ENCODE results near the gene DAW1. TPM values are rescaled to one million over a fixed set of nuclear protein-coding genes. Genes with fewer than 3 reads are reported as not detected.
A peak's percentile ranks its signal among the peaks of the same experiment; 100 is the strongest.

DAW1 gene
- total RNA-seq (not detected), polyA plus RNA-seq (not detected)

- POLR2A ChIA-PET, result no interaction called here
- no peak within 1 kb of the TSS for H3K27ac ChIP-seq (ENCODE audit: low read depth, low read length)
- CTCF ChIA-PET, result no interaction called here
- peaks cover 9 to 36% of the 10 kb centered on the region in 2 donors for H3K27me3 Mint-ChIP-seq
- H3K4me1 Mint-ChIP-seq, result no peaks in the 10 kb centered on the region
- H3K27me3 ChIP-seq (ENCODE audit: insufficient read depth, low read length, poor library complexity, severe bottlenecking), result no peaks in the 10 kb centered on the region
- peak in 4 of 5 donors; percentile 22 to 66 (median 46) for DNase-seq
- no peak within 1 kb of the TSS for H3K4me3 ChIP-seq (ENCODE audit: low read length)
- no peaks in the 10 kb centered on the region for H3K36me3 ChIP-seq (ENCODE audit: insufficient read depth, low read length)
- no peaks in the 10 kb centered on the region for H3K9me3 ChIP-seq (ENCODE audit: low read length)
- H3K9me3 Mint-ChIP-seq, result no peaks in the 10 kb centered on the region
- H3K4me3 Mint-ChIP-seq, result peak within 1 kb of the TSS in 1 of 7 donors; percentile 46
- no peak within 1 kb of the TSS for H3K27ac Mint-ChIP-seq
- H3K4me1 ChIP-seq (ENCODE audit: insufficient read depth, low read length), result no peaks in the 10 kb centered on the region
- H3K36me3 Mint-ChIP-seq, result peaks cover 0 to 1% (median 0%) of the 10 kb centered on the region in 3 donors
These were observed at the start of gene DAW1 for GRCh38 chr2:227871375-227871791. DAW1 (plus strand) TSS chr2:227871631; CDS start chr2:227871690, 59 bp downstream.

DNA sequence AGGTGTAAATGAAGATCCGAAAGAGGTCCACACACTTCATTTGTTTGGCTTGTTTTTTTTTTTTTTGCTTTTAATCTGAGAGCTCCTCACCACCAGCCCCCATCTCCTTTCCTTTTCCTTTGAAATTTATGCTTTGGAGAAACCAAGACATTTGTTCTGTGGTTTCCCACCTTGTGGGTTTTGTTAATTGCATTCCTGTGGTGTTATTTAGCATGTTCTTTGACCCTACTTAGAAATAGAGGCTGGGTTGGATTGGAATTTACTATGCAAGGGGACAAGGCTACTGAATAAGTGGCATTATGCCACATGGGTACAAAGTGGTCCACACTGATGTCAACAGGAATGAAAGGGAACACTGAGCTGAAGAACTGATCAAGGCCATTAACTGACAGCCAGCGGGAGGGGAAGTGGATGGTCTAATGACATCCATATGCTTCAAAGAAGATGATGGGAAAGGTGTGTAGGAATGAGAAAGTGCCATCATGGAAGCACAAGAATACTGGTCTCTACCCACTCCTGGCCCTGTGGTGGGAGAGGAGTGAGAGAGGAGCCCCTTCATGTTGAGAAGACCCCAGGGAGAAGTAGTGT is 48.9 kb upstream of the DAW1 start:
- CTCF ChIA-PET, result no interaction called here
- peaks cover 0 to 8% (median 0%) of the 10 kb centered on the region in 5 donors for H3K9me3 Mint-ChIP-seq
- no peak overlapping the region for H3K4me3 Mint-ChIP-seq

GRCh38 chr2:227823922-227824321 is 47.5 kb upstream of the DAW1 start:
- Histone ChIP-seq H3K27me3 (ENCODE audit: insufficient read depth, low read length, poor library complexity, severe bottlenecking) (no peaks in the 10 kb centered on the region), H3K4me3 (ENCODE audit: low read length) (no peak overlapping the region), H3K9me3 (ENCODE audit: low read length) (no peaks in the 10 kb centered on the region), H3K4me1 (ENCODE audit: insufficient read depth, low read length) (no peaks in the 10 kb centered on the region), H3K27ac (ENCODE audit: low read depth, low read length) (no peak overlapping the region), H3K36me3 (ENCODE audit: insufficient read depth, low read length) (no peaks in the 10 kb centered on the region)
- no peaks in the 10 kb centered on the region for H3K36me3 Mint-ChIP-seq
- CTCF ChIA-PET, result no interaction called here
- H3K27ac Mint-ChIP-seq, result peak overlapping the region in 1 of 8 donors; percentile 48
- POLR2A ChIA-PET, result no interaction called here
- peaks cover 5 to 14% (median 11%) of the 10 kb centered on the region in 3 donors for H3K4me1 Mint-ChIP-seq
- H3K9me3 Mint-ChIP-seq, result peaks cover 0 to 8% (median 0%) of the 10 kb centered on the region in 5 donors
- peaks cover 1 to 4% of the 10 kb centered on the region in 2 donors for H3K27me3 Mint-ChIP-seq
- no peak for DNase-seq
- H3K4me3 Mint-ChIP-seq, result no peak overlapping the region

More for the DNA sequence above, 48.9 kb upstream of the DAW1 start:
- Mint-ChIP-seq H3K36me3 (no peaks in the 10 kb centered on the region), H3K27me3 (peaks cover 2 to 7% of the 10 kb centered on the region in 2 donors), H3K4me1 (peaks cover 9 to 28% (median 24%) of the 10 kb centered on the region in 3 donors), H3K27ac (peak overlapping the region in 1 of 8 donors; percentile 61)
- Histone ChIP-seq H3K9me3 (ENCODE audit: low read length) (no peaks in the 10 kb centered on the region), H3K4me1 (ENCODE audit: insufficient read depth, low read length) (no peaks in the 10 kb centered on the region), H3K27ac (ENCODE audit: low read depth, low read length) (no peak overlapping the region), H3K27me3 (ENCODE audit: insufficient read depth, low read length, poor library complexity, severe bottlenecking) (no peaks in the 10 kb centered on the region), H3K36me3 (ENCODE audit: insufficient read depth, low read length) (no peaks in the 10 kb centered on the region), H3K4me3 (ENCODE audit: low read length) (no peak overlapping the region)
- DNase-seq, result no peak
- POLR2A ChIA-PET, result no interaction called here

- Mint-ChIP-seq H3K4me3 (no peak overlapping the region), H3K9me3 (peaks cover 0 to 9% (median 0%) of the 10 kb centered on the region in 5 donors), H3K36me3 (no peaks in the 10 kb centered on the region), H3K27ac (no peak overlapping the region), H3K4me1 (peaks cover 5 to 10% (median 7%) of the 10 kb centered on the region in 3 donors), H3K27me3 (peaks cover 1 to 4% of the 10 kb centered on the region in 2 donors)
- ChIA-PET CTCF (no interaction called here), POLR2A (no interaction called here)
- Histone ChIP-seq H3K4me1 (ENCODE audit: insufficient read depth, low read length) (no peaks in the 10 kb centered on the region), H3K27me3 (ENCODE audit: insufficient read depth, low read length, poor library complexity, severe bottlenecking) (no peaks in the 10 kb centered on the region), H3K9me3 (ENCODE audit: low read length) (no peaks in the 10 kb centered on the region), H3K4me3 (ENCODE audit: low read length) (no peak overlapping the region), H3K27ac (ENCODE audit: low read depth, low read length) (no peak overlapping the region), H3K36me3 (ENCODE audit: insufficient read depth, low read length) (no peaks in the 10 kb centered on the region)
- no peak for DNase-seq
These were observed 46.7 kb upstream of the DAW1 start for GRCh38 chr2:227824711-227825110.

DNA sequence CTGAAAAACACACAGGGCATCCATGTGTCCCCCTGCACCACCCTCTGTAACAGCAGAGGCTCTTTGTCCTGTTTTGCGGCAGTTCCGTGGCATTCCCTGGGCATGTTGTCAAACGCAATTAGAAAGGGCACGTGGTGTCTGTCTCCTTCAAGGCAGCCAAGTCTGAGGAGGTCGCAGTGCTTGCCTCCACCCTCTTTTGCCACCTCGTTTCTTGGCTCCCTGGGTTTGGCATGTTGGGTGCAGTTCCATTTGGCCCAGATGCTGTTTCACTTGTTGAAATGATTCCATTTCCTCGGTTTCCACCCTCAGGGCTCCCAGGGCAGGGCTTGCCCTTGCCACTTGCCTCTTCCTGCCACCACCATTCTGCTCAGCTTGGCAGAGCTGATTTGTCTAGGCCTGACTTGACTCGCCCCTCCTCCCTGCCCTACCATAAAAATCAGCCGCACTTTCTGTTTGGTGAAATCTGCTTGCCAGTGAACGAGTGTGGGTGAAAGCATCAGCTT is 45.4 kb upstream of the DAW1 start:
- H3K4me3 Mint-ChIP-seq, result peak overlapping the region in 4 of 7 donors; percentile 44 to 54 (median 52)
- DNase-seq, result peak in 2 of 5 donors; percentile 31 to 33
- H3K4me1 Mint-ChIP-seq, result peaks cover 5 to 10% (median 7%) of the 10 kb centered on the region in 3 donors
- Histone ChIP-seq H3K27me3 (ENCODE audit: insufficient read depth, low read length, poor library complexity, severe bottlenecking) (no peaks in the 10 kb centered on the region), H3K36me3 (ENCODE audit: insufficient read depth, low read length) (no peaks in the 10 kb centered on the region), H3K27ac (ENCODE audit: low read depth, low read length) (no peak overlapping the region), H3K9me3 (ENCODE audit: low read length) (no peaks in the 10 kb centered on the region), H3K4me3 (ENCODE audit: low read length) (no peak overlapping the region), H3K4me1 (ENCODE audit: insufficient read depth, low read length) (no peaks in the 10 kb centered on the region)
- H3K27me3 Mint-ChIP-seq, result peaks cover 4% of the 10 kb centered on the region in 2 donors
- ChIA-PET CTCF (no interaction called here), POLR2A (no interaction called here)
- H3K9me3 Mint-ChIP-seq, result peaks cover 0 to 9% (median 0%) of the 10 kb centered on the region in 5 donors
- H3K27ac Mint-ChIP-seq, result peak overlapping the region in 7 of 8 donors; percentile 75 to 95 (median 90)
- H3K36me3 Mint-ChIP-seq, result no peaks in the 10 kb centered on the region

DNA sequence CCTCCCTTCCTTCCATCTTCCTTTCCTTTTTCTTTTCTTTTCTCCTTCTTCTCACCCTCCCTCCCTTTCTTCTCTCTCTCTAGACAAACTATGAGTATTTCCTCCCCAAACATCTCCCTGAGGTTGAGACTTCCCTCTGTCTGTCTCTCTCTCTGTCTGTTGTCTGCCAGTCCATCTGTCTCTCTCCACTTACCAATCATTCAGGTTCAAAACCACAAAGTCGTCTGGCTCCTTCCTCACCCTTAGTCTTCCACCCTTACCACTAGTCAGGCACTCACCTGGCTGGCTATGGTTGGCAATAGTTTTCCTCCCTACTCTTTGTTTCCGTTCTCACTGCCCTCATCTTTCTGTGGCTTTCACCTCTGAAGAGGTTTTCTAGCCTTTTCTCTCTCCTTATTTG is 44.9 kb upstream of the DAW1 start:
- peak in 2 of 5 donors; percentile 23 to 42 for DNase-seq
- Mint-ChIP-seq H3K4me1 (peaks cover 5 to 10% (median 7%) of the 10 kb centered on the region in 3 donors), H3K27me3 (peaks cover 0 to 4% of the 10 kb centered on the region in 2 donors), H3K36me3 (no peaks in the 10 kb centered on the region), H3K9me3 (peaks cover 0 to 9% (median 0%) of the 10 kb centered on the region in 5 donors), H3K27ac (peak overlapping the region in 7 of 8 donors; percentile 75 to 95 (median 90)), H3K4me3 (peak overlapping the region in 5 of 7 donors; percentile 21 to 78 (median 52))
- ChIA-PET POLR2A (no interaction called here), CTCF (no interaction called here)
- H3K36me3 ChIP-seq (ENCODE audit: insufficient read depth, low read length), result no peaks in the 10 kb centered on the region
- no peak overlapping the region for H3K27ac ChIP-seq (ENCODE audit: low read depth, low read length)
- no peaks in the 10 kb centered on the region for H3K4me1 ChIP-seq (ENCODE audit: insufficient read depth, low read length)
- no peaks in the 10 kb centered on the region for H3K9me3 ChIP-seq (ENCODE audit: low read length)
- no peaks in the 10 kb centered on the region for H3K27me3 ChIP-seq (ENCODE audit: insufficient read depth, low read length, poor library complexity, severe bottlenecking)
- H3K4me3 ChIP-seq (ENCODE audit: low read length), result no peak overlapping the region

DNA sequence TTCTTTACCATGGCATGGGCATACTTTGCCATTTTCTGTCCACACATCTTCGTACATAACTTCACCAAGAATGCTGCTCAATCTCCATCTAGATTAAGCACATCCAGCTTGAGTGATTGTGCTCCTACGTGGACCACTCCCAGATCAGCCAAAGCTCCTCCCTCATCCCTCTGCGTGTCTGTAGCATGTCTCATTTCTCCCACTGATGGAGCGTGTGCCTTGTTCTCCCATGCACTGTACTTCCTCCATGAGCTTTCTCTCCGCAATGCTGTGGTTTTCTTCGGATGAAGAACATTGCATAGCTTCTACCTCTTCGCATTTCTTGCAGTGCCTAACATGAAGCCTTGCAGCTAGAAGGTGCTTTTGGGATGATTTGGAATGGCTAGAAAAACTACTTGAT is 44.3 kb upstream of the DAW1 start:
- no peaks in the 10 kb centered on the region for H3K36me3 ChIP-seq (ENCODE audit: insufficient read depth, low read length)
- no peaks in the 10 kb centered on the region for H3K4me1 ChIP-seq (ENCODE audit: insufficient read depth, low read length)
- Mint-ChIP-seq H3K4me3 (peak overlapping the region in 1 of 7 donors; percentile 3), H3K4me1 (peaks cover 5 to 10% (median 7%) of the 10 kb centered on the region in 3 donors), H3K36me3 (no peaks in the 10 kb centered on the region), H3K27me3 (peaks cover 0 to 4% of the 10 kb centered on the region in 2 donors), H3K9me3 (peaks cover 0 to 8% (median 0%) of the 10 kb centered on the region in 5 donors), H3K27ac (peak overlapping the region in 7 of 8 donors; percentile 13 to 95 (median 86))
- POLR2A ChIA-PET, result no interaction called here
- no peaks in the 10 kb centered on the region for H3K27me3 ChIP-seq (ENCODE audit: insufficient read depth, low read length, poor library complexity, severe bottlenecking)
- no peak for DNase-seq
- H3K4me3 ChIP-seq (ENCODE audit: low read length), result no peak overlapping the region
- H3K27ac ChIP-seq (ENCODE audit: low read depth, low read length), result no peak overlapping the region
- CTCF ChIA-PET, result no interaction called here
- no peaks in the 10 kb centered on the region for H3K9me3 ChIP-seq (ENCODE audit: low read length)

DNA sequence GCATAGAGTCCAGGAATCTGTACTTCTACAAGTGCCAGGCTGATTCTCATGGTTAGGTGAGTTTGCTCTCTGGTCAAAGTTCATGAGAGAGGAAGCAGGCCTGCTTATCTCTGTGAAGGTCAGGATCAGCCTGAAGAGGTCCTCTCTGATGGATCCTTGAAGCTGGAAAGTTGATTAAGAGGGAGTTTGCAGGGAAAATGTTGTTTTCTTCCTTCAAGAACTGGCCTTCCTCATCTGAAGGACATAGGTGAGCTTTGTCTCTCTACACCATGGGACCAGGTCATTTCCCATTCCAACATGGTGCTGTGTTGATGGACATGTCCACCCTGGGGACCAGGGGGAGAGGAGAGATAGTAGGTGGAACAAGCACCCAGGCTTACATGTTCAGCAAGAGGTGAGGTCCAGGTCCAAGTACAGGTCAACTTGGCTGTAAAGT is 42.9 kb upstream of the DAW1 start:
- Mint-ChIP-seq H3K27me3 (peaks cover 0 to 4% of the 10 kb centered on the region in 2 donors), H3K4me1 (peaks cover 5 to 10% (median 7%) of the 10 kb centered on the region in 3 donors), H3K27ac (peak overlapping the region in 3 of 8 donors; percentile 12 to 20 (median 12)), H3K9me3 (peaks cover 0 to 7% (median 0%) of the 10 kb centered on the region in 5 donors), H3K36me3 (no peaks in the 10 kb centered on the region), H3K4me3 (no peak overlapping the region)
- H3K27ac ChIP-seq (ENCODE audit: low read depth, low read length), result no peak overlapping the region
- H3K36me3 ChIP-seq (ENCODE audit: insufficient read depth, low read length), result no peaks in the 10 kb centered on the region
- no peaks in the 10 kb centered on the region for H3K4me1 ChIP-seq (ENCODE audit: insufficient read depth, low read length)
- ChIA-PET CTCF (no interaction called here), POLR2A (no interaction called here)
- no peak for DNase-seq
- no peak overlapping the region for H3K4me3 ChIP-seq (ENCODE audit: low read length)
- no peaks in the 10 kb centered on the region for H3K9me3 ChIP-seq (ENCODE audit: low read length)
- no peaks in the 10 kb centered on the region for H3K27me3 ChIP-seq (ENCODE audit: insufficient read depth, low read length, poor library complexity, severe bottlenecking)
